GM21723 (cell line): ENCODE data around the gene PPP1R9B.

Experiments
- ATAC-seq: cut with Tn5 transposase; IDR thresholded peaks from one replicate; pipeline ENCODE4 v1.9.1; 2021; ENCODE audit warnings: mild to moderate bottlenecking, moderate library complexity; ENCODE audit not compliant: unreplicated experiment

The PPP1R9B gene

DNA sequence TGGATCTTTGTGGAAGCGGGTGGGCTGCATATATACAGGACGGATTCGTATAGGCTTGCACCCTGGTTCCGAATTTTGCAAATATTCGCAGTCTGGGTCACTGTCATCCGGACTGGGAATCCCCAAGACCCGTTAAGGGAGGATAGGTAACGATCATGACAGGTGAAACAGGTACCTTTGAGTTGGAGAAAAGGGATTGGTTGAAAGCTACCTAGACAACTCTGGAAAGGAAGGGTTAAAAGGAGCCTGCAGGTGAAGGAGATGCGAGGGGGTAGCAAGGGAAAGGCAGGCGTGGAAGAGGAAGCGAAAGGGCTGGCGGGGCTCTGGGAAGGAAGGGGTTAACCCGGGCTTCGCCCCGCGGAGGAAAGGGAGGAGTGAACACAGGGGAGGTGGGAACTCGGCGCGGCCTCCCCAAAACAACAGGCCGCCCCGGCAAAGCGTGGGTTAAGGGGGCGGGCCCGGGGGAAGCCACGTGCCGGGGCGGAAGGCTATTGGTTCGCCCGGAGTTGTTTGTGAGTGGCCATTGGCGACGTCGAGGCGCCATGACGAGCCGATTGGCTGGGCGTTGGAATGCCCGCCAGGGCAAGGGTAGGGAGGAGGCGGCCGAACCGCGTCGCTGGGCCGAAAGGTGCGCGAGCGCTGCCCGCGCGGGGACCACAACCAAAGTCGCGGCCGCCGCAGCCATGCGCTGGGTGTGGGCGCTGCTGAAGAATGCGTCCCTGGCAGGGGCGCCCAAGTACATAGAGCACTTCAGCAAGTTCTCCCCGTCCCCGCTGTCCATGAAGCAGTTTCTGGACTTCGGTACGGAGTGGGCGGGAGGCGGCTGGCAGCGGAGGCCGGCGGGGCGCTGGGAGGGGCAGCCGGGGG is 55.5 kb downstream of the PPP1R9B start, which contains the start of gene PDK2:
Gene PDK2 (plus strand): TSS at position 599 of the 867 bp plus-strand sequence. CDS start 85 bp downstream, at position 684.
- ATAC-seq = peak; percentile 83

DNA sequence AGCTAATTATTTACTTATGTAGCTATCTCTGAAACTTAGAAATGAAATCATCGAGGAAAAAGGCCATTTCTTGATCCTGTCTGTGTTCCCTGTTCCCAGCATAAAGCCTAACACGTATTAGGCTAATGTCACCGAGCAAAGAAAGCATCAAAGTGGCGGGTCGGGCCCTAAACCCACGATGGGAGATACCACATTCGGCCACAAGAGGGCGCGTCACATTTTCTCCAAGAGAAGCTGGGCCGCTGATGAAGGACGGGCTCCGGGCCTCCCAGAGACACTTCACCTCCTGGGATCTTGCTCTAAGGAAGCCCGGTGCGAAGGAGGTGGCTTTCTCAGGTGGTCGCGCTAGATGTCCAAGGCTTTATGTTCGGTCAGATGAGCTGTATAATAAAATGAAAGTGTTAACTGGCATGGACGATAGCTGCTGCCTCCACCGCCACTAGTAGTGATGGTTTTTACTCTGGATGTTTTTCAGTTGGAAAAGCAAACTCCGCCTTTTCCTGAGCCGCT is 56.2 kb downstream of the PPP1R9B start:
- peak; percentile 43 for ATAC-seq

DNA sequence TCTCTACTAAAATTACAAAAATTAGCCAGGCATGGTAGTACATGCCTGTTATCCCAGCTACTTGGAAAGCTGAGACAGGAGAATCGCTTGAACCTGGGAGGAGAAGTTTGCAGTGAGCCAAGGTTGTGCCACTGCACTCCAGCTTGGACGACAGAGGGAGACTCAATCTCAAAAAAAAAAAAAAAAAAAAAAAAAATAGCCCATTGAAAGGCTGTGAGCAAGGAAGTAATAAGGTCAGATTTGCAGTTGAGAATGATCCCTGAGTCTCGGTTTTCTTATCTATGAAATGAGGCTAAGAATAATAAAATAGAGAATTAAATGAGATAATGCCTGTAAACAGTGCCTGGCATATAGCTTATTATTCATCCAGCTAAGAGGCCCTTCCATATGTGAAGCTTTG is 56.7 kb downstream of the PPP1R9B start:
- no peak for ATAC-seq

DNA sequence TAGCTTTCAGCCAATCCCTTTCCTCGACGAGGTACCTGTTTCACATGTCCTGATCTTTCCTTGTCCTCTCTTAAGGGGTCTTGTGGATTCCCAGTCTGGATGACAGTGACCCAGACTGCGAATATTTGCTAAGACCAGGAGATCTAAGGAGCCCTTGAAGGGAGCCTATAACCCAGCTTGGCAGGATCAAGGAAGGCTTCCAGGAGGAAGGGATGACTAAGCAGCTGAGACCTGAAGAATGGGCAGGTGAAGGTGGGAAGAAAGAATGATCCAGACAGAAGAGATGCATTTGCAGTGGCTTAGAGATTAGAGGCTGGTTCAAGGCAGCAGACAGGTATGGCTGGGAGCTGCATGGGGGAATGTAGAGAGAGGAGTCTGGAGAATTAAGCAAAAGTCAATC is 57.2 kb downstream of the PPP1R9B start:
- no peak for ATAC-seq

DNA sequence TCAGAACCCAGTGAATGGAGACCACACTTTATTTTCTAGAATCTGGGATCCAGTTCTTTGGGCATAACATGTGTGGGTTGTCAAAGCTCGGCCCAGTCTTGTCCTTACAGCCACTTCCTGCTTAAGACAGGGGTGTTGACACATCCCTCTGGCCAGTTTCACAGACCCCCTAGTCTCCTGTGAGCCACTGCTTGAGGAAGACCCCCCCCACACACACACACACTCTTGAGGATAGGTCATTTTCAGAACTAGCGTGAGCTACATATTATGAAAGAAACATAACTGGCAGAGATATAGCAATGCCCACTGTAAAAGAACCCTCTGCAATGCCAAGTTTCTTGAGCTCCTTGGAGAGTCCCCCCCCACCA is 58.6 kb downstream of the PPP1R9B start:
- no peak for ATAC-seq

DNA sequence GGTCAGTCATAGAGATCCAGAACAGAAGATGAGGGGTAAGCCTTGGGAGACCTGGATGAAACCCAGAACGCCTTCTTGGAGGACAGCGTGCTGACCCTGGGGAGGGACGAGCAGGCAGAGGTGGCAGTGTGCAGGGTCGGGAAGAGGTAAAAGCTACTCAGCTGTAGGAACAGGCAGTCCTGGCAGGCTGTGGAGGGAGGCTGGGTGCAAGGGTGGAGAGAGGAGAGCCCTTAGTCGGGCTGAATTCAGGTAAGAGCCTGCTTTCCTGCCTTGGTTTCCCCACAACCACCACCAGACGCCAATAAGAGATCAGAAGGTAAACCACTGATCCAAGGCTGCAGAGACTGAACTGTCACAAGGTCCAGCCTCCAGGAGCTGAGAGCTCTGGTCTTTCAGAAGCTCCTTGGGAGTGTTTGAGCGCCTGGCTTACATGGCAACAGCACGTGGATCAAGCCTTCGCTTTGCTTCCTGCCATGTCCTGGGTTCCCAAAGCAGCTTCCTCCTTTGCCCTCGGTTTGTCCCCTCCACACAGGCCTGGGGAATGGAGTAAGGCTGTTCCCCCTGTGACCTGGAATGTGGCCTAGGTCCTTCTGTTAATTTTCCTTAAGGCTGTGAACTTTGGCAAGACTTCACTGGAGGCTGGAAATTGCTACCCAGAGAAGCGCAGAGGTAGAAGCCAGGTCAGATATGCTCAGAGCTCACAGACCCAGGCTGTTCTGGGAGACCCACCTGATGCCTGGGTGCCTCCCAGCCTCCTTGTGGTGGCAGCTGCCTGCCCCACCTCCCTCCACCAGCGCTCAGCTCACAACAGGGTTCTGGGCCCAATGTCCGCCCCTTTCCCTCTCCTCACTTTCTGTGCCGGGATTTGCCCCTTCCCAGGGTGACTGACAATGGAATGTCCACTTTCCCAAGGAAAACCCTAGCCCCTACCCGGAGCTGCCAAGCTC is 59.2 kb downstream of the PPP1R9B start:
- ATAC-seq = no peak

DNA sequence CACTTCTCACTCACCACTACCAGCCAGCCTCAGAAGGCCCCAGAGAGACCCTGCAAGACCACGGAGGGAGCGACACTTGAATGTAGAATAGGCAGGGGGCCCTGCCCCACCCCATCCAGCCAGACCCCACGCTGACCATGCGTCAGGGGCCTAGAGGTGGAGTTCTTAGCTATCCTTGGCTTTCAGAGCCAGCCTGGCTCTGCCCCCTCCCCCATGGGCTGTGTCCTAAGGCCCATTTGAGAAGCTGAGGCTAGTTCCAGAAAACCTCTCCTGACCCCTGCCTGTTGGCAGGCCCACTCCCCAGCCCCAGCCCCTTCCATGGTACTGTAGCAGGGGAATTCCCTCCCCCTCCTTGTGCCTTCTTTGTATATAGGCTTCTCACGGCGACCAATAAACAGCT is 60.4 kb downstream of the PPP1R9B start:
- ATAC-seq = no peak

- no peak for ATAC-seq
These were observed 61.3 kb downstream of the PPP1R9B start for GRCh38 chr17:50088952-50089825.

GRCh38 chr17:50087912-50088405 is 62.5 kb downstream of the PPP1R9B start:
- ATAC-seq = no peak

DNA sequence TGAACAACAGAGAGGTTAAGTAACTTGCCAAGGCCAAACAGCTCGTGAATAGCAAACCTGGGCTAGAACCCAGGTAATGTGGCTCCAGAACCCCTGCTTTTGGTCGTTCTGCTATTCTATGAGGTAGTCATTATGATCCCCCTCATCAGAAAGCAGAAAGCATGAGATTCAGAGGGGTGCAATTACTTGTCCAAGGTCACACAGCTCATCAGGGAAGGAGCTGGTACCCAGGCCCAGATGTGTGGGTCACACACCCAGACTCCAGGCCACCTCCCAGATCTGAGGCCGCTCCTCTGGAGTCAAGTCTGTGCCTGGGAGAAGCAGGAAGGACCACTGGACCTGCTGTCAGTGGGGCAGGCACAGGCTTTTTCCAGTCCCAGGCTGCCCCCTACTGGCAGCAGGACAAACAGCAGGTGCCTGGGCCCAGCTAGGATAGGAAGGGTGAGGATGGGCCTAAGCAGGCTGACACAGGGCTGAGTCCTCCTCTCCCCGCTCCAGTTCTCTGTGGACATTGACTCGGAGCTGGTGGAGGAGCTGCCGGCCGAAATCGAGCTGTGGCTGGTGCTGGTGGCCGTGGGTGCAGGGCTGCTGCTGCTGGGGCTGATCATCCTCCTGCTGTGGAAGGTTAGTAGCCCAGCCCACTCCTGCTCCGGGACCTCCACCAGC is 63.1 kb downstream of the PPP1R9B start:
- peak; percentile 73 for ATAC-seq
